Muscle of arm (tissue), 12 donors: ENCODE data around the gene CYP3A5. TPM values are rescaled to one million over a fixed set of nuclear protein-coding genes. Genes with fewer than 3 reads are reported as not detected.
"Not testable (repeated sequence)": the region's sequence is repeated elsewhere in the genome, so short reads cannot be mapped to it uniquely, and the experiment has no call there.

Experiments used
- DNase-seq: peaks from one replicate; pipeline ENCODE4 v3.0.0-alpha.2; 2013
- polyA plus RNA-seq, 12 donors: library from polyadenylated mRNA; unstranded; fragments of 120-200 nt; gene quantifications; one replicate each; pipeline ENCODE4 v1.2.1, GENCODE V29; 2013; ENCODE audit not compliant: insufficient read length in 12 of 12

CYP3A5 gene
- polyA plus RNA-seq, 12 donors: 0.68 to 14.2 (median 1.4) TPM; not detected in 1

DNA sequence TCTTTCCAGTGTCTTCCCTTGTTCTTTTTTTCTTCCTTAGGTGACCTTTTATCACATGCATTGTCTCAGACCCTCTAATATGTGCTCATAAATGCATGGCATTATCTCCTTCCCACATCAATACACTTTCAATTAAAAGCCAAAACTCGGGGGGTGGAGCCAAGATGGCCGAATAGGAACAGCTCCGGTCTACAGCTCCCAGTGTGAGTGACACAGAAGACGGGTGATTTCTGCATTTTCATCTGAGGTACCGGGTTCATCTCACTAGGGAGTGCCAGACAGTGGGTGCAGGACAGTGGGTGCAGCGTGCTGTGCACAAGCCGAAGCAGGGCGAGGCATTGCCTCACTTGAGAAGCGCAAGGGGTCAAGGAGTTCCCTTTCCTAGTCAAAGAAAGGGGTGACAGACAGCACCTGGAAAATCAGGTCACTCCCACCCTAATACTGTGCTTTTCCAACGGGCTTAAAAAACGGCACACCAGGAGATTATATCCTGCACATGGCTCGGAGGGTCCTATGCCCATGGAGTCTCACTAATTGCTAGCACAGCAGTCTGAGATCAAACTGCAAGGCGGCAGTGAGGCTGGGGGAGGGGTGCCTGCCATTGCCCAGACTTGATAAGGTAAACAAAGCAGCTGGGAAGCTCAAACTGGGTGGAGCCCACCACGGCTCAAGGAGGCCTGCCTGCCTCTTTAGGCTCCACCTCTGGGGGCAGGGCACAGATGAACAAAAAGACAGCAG lies 6.2 kb upstream of the CYP3A5 start:
- DNase-seq: not testable (repeated sequence)

DNA sequence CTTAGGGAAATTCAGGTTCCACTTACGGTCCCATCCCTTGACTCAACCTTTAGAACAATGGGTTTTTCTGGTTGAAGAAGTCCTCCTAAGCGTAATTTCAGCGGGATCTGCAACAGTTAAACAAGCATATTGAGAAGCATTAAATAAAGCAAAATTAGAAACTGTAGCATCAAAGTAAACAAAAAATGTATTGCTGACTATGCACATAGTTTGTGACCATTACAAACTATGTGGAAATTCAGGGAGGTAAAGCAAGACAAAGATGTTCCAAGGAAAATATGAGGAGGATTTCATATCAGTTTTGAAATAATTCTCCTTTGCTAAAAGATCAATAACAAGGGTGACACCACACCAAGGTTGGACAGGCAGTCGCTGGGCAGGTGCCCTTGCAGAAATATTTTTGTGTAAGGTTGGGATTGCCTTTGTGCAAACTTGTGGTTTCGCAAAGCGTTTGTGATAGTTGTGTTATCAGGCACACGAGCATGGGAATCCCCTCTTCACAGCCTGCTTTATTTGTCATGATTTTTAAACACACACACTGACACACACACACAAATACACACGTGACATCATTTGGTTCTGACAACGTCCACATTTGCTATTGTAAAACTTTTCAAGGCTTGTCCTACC lies 5.4 kb upstream of the CYP3A5 start:
- DNase-seq: no peak

DNA sequence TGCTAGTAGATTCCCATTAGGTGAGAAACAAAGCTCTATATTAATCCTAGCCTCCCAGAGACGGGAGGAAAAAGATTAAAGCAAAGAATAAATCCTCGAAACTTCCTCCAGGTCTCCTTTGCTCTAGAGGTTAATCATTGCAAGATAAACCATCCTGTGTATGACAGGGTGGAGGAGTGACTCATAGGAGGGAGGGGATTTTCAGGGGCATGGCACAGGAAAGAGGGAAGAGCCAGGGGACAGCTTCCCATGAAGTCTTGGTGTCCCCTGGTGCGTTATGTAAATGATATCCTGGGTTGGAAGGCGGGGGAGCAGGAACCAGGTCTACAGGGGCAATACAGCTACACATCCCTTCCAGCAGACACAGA lies 780 bp downstream of the CYP3A5 start:
- DNase-seq: no peak

- no peak for DNase-seq
These were observed 2.1 kb downstream of the CYP3A5 start for GRCh38 chr7:99677648-99678045.

DNA sequence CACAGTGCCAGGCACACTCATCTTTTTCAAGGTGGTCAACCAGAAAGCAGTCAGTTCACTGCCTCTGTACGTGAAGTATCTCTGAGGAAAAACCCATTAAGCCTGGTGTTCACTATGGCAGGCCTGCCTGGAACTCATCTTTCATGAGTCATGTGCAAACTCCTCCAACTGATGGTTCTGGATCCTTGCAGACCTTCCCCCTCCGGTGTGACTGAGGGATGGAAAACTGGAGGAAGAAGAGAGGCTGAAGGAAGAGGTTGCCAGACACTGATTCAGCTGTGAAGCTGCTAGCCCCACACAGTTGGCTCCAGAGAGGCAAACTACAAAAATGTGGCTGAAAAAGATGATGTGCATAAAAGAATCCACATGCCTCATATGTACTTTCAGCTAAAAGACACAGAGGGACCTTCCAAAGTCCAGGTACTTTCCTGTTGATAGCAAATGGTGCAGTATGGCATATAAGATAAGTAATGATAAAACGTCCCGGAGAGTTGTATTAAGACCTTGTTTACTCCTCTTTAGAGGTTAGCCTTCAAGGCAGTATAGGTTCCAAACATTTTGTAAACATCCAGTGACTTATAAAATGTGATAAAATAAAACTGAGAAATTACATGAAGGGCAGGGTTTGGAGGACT lies 2.7 kb downstream of the CYP3A5 start:
- no peak for DNase-seq

- DNase-seq: no peak
These were observed 4.6 kb downstream of the CYP3A5 start for GRCh38 chr7:99674995-99675742.

- DNase-seq: no peak
These were observed 7.2 kb downstream of the CYP3A5 start for GRCh38 chr7:99672573-99672972.

- DNase-seq: no peak
These were observed 10.0 kb downstream of the CYP3A5 start for GRCh38 chr7:99669782-99670181.

- DNase-seq: no peak
These were observed 11.3 kb downstream of the CYP3A5 start for GRCh38 chr7:99668541-99668940.

DNA sequence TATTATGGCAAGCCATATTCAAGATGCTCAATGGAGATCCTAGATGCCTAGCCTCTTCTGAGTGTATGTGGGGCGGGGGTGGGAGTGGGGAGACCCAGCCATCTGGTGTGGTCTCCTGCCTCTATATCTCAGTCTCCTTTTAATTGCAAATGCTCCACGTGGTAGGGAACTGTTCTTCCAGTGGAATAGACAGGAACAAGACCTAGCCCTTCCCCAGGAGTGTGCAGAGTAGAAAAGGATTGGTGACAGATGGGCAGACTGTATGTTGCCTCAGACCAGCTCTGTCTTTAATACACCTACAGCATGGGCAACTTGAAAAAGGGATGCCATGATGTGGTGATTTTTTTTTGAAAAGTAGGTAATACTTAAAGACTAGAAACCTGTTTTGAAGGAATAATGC lies 12.6 kb downstream of the CYP3A5 start:
- DNase-seq: no peak

DNA sequence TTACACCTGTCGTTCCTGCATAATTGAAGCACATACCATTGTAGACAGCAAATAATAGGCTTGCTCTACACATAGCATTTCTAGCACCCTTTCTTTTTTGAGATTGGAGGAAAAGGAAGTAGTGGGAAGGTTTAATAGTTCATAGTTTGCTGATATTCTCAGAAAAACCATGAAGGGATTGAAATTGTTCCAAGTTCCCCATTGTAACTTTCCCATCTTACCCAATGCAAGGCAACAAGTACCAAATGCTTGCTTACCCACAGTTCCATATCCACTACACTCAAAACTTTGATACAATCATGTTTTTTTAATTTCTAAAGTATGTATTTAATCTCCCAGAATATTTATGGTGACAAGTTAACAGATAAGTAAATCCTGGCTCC lies 13.8 kb downstream of the CYP3A5 start:
- DNase-seq: no peak

DNA sequence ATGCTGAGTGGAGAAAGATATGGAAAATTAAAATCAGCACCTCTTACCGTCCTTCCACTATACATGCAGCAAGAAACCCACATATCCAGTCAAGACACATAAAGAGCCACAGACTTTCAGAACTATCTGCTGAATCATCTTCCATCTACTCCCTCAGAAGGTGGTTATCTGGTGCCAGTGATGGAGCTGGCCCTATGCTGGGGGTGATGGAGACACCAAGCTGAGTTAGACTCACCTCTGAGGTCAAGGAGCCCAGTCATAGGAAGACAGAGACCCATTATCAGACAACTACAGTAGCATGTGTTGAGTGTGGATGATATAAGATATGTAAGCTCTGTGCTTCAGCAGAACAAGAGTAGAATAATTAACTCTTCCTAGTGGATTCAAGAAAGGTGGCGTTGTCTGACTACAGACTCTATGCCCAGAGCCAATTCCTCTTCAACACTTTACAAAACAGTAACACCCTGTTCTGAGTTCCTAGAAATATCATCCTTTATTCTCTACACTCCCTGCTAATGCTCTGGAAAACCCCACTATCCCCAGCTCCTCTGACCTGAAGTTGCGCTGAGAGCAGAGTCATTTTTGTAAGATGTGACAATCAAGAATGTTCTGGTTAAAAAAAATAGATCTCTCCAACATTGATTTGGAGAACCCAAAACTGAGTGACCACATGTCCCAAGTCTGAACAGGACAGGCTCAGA lies 14.3 kb downstream of the CYP3A5 start:
- no peak for DNase-seq

GRCh38 chr7:99657879-99658278 lies 21.9 kb downstream of the CYP3A5 start:
- DNase-seq: not testable (repeated sequence)

DNA sequence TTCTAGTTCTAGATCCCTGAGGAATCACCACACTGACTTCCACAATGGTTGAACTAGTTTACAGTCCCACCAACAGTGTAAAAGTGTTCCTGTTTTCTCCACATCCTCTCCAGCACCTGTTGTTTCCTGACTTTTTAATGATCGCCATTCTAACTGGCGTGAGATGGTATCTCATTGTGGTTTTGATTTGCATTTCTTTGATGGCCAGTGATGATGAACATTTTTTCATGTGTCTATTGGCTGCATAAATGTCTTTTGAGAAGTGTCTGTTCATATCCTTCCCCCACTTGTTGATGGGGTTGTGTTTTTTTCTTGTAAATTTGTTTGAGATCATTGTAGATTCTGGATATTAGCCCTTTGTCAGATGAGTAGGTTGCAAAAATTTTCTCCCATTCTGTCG lies 25.2 kb downstream of the CYP3A5 start:
- DNase-seq: not testable (repeated sequence)

GRCh38 chr7:99653754-99654153 lies 26.0 kb downstream of the CYP3A5 start:
- DNase-seq: no peak

DNA sequence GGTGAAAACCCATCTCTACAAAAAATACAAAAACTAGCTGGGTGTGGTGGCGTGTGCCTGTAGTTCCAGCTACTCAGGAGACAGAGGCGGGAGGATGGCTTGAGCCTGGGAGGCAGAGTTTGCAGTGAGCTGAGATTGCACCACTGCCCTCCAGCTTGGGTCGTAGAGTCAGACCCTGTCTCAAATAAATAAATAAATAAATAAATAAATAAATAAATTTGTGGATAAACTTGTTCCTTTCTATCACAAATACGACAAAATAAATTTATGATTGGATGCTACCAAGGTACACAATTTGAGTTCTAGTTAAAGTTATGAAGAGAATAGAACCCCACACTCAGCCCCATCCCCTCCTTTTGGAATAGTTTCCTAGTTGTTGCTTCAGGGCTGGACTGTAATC lies 26.5 kb downstream of the CYP3A5 start:
- not testable (repeated sequence) for DNase-seq

- no peak for DNase-seq
These were observed 27.1 kb downstream of the CYP3A5 start for GRCh38 chr7:99652671-99653070.

- DNase-seq: no peak
These were observed 28.5 kb downstream of the CYP3A5 start for GRCh38 chr7:99651290-99651689.

GRCh38 chr7:99648843-99649242 lies 31.0 kb downstream of the CYP3A5 start:
- no peak for DNase-seq

DNA sequence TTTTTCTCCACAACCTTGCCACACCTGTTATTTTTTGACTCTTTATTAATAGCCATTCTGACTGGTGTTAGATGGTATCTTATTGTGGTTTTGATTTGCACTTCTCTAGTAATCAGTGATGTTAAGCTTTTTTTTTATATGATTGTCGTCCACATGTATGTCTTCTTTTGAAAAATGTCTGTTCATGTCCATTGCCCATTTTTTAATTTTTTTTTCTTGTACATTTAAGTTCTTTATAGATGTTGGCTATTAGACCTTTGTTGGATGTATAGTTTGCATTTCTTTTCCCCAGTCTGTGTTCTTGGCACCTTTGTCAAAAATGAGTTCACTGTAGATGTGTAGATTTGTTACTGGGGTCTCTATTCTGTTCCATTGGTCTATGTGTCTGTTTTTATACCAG lies 34.2 kb downstream of the CYP3A5 start:
- DNase-seq: no peak

- DNase-seq: no peak
These were observed 35.4 kb downstream of the CYP3A5 start for GRCh38 chr7:99644431-99644830.

GRCh38 chr7:99643464-99643863 lies 36.3 kb downstream of the CYP3A5 start:
- no peak for DNase-seq
